ENCODE measurements around the gene C2orf49. TPM values are rescaled to one million over a fixed set of nuclear protein-coding genes. Genes with fewer than 3 reads are reported as not detected.

The C2orf49 gene
- 10 to 100 TPM; 21.9 to 23.7 TPM for total RNA-seq

GRCh38 chr2:105337122-105338019 lies at the start of gene C2orf49:
Gene C2orf49 (plus strand): TSS chr2:105337540. CDS start chr2:105337588, 48 bp downstream.

DNA sequence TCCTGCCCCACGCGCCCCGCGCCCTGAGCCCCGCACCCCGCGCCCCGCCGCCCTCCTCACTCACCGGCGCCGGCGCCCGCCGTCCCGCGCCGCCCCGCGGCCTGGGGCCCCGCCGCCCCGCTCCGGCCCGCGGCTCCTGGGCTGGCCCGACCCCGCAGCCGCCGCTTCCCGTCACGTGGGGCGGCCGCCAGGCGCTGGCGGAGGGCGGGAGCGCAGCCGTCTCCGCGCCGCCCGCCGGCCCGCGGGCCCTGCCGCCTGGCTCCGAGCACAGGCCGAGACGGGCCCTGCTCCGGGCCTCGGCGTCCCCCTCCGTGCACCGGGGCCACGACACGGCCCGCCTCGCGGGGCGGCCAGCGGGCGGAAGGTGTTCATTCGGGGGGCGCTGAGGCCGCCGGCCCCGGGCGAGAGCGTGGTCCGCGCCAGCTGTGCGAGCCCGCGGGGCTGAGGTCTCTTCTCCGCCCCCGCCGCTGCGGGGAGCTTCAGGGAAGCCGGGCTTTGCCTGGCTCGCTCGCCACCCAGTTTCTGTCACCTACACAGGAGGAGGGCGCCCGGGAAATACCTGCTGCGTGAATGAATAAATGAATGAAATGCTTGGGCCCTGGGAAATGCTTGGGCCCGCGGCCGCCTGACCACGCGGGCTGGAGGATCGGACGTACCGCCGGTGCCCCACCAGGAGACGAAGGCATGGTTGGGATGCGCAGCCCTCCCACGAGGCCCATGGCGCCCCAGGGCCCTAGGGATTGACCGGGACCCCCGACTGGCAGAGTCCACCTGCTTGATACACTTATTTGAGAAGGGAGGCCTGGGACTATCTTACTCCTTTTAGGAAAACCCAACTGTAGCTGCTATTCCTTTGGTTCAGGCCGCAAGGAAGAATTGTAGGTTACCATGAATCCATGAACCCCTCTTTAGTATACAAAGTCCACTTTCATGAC lies 7.5 kb upstream of the C2orf49 start, which contains the start of gene TGFBRAP1:
TSS of gene TGFBRAP1 (minus strand) at position 175 of the 935 bp plus-strand sequence. CDS start 21,434 bp downstream, outside the sequence.

GRCh38 chr2:105398336-105399206 lies 61.2 kb downstream of the C2orf49 start, which contains the start of gene FHL2:
Gene FHL2 (minus strand): TSS chr2:105399051. CDS start chr2:105386516, 12,535 bp downstream.

Other genes with a start within 250 kb of the C2orf49 start
- not detected for gene GPR45, start 95.8 kb upstream of the C2orf49 start, total RNA-seq
- gene TGFBRAP1, start 7.8 kb upstream of the C2orf49 start, total RNA-seq = 10 to 100 TPM; 18.2 to 19.7 TPM
- 1 to 10 TPM in 1 of 2 experiments, under 1 TPM in 1; 0.98 to 1.5 TPM for gene FHL2, start 61.5 kb downstream of the C2orf49 start, total RNA-seq